H9 (cell line): ENCODE data around the gene FBLN2. TPM values are rescaled to one million over a fixed set of nuclear protein-coding genes. Genes with fewer than 3 reads are reported as not detected.

Experiments used
- DNase-seq: peaks from one replicate; pipeline ENCODE4 v3.0.0-alpha.2; 2017
- H2AFZ ChIP-seq: one replicate; pipeline ENCODE4 v1.6.1; 2013; ENCODE audit warnings: mild to moderate bottlenecking, low read length, control low read depth, moderate library complexity
- H2AK5ac ChIP-seq: 2 replicates; pipeline ENCODE4 v1.6.1; 2013; ENCODE audit warnings: low read length, control low read depth, mixed read lengths; ENCODE audit not compliant: insufficient read length
- H2BK120ac ChIP-seq: one replicate; pipeline ENCODE4 v1.6.1; 2013; ENCODE audit warnings: low read depth, mild to moderate bottlenecking, low read length, control low read depth, inconsistent platforms; ENCODE audit not compliant: poor library complexity, severe bottlenecking
- H2BK12ac ChIP-seq: 2 replicates; pipeline ENCODE4 v1.6.1; 2013; ENCODE audit warnings: low read length, control low read depth, mixed read lengths, low read depth; ENCODE audit not compliant: insufficient read length
- H2BK15ac ChIP-seq: 2 replicates; pipeline ENCODE4 v1.6.1; 2013; ENCODE audit warnings: low read depth, low read length, control low read depth
- H2BK20ac ChIP-seq: one replicate; pipeline ENCODE4 v1.6.1; 2013; ENCODE audit warnings: low read depth, mild to moderate bottlenecking, low read length, control low read depth, inconsistent platforms; ENCODE audit not compliant: poor library complexity, severe bottlenecking
- H2BK5ac ChIP-seq: 2 replicates; pipeline ENCODE4 v1.6.1; 2013; ENCODE audit warnings: low read length, control low read depth, mixed read lengths; ENCODE audit not compliant: insufficient read length
- H3K14ac ChIP-seq: 2 replicates; pipeline ENCODE4 v1.6.1; 2013; ENCODE audit warnings: low read length, control low read depth; ENCODE audit not compliant: insufficient read depth
- H3K18ac ChIP-seq: 2 replicates; pipeline ENCODE4 v1.6.1; 2013; ENCODE audit warnings: low read depth, mild to moderate bottlenecking, mixed read lengths, low read length, control low read depth; ENCODE audit not compliant: insufficient read length
- H3K23ac ChIP-seq: 2 replicates; pipeline ENCODE4 v1.6.1; 2013; ENCODE audit warnings: low read length, control low read depth, mixed read lengths, low read depth; ENCODE audit not compliant: insufficient read length
- H3K23me2 ChIP-seq: 2 replicates; pipeline ENCODE4 v1.6.1; 2013; ENCODE audit warnings: low read depth, mild to moderate bottlenecking, mixed read lengths, low read length, control low read depth; ENCODE audit not compliant: insufficient read length, poor library complexity, severe bottlenecking
- H3K27ac ChIP-seq: 2 replicates; pipeline ENCODE4 v1.5.1; 2013; ENCODE audit warnings: low read length, control low read depth, mixed read lengths, low read depth; ENCODE audit not compliant: insufficient read length
- H3K27me3 ChIP-seq: 2 replicates; pipeline ENCODE4 v1.6.1; 2013; ENCODE audit warnings: low read length, control low read depth, inconsistent platforms; ENCODE audit not compliant: insufficient read depth
- H3K4ac ChIP-seq: 2 replicates; pipeline ENCODE4 v1.6.1; 2013; ENCODE audit warnings: low read depth, mild to moderate bottlenecking, control low read depth, inconsistent platforms, low read length, moderate library complexity
- H3K4me1 ChIP-seq: 2 replicates; pipeline ENCODE4 v1.6.1; 2013; ENCODE audit warnings: low read length, control low read depth, inconsistent platforms; ENCODE audit not compliant: insufficient read depth
- H3K4me2 ChIP-seq: 2 replicates; pipeline ENCODE4 v1.6.1; 2013; ENCODE audit warnings: low read length, control low read depth, mixed read lengths; ENCODE audit not compliant: insufficient read length, insufficient read depth
- H3K56ac ChIP-seq: 2 replicates; pipeline ENCODE4 v1.6.1; 2013; ENCODE audit warnings: low read depth, mild to moderate bottlenecking, mixed read lengths, low read length, control low read depth; ENCODE audit not compliant: insufficient read length
- H3K79me1 ChIP-seq: 2 replicates; pipeline ENCODE4 v1.6.1; 2013; ENCODE audit warnings: low read depth, mild to moderate bottlenecking, moderate library complexity, low read length, control low read depth, inconsistent platforms; ENCODE audit not compliant: insufficient read depth, poor library complexity, severe bottlenecking
- H3K79me2 ChIP-seq: 2 replicates; pipeline ENCODE4 v1.6.1; 2013; ENCODE audit warnings: low read length, control low read depth, inconsistent platforms; ENCODE audit not compliant: insufficient read depth
- H3K9ac ChIP-seq: 2 replicates; pipeline ENCODE4 v1.6.1; 2013; ENCODE audit warnings: low read length, control low read depth, mixed read lengths; ENCODE audit not compliant: insufficient read length; ENCODE audit errors: extremely low read depth
- H3K9me3 ChIP-seq: one replicate; pipeline ENCODE4 v1.6.1; 2013; ENCODE audit warnings: low read depth, low read length, inconsistent platforms; ENCODE audit not compliant: control insufficient read depth
- H3T11ph ChIP-seq: one replicate; pipeline ENCODE4 v1.6.1; 2013; ENCODE audit warnings: mild to moderate bottlenecking, low read length, control low read depth, inconsistent platforms
- H4K20me1 ChIP-seq: one replicate; pipeline ENCODE4 v1.6.1; 2013; ENCODE audit not compliant: control insufficient read depth, insufficient read length, insufficient read depth
- H4K5ac ChIP-seq: 2 replicates; pipeline ENCODE4 v1.6.1; 2013; ENCODE audit warnings: low read depth, mild to moderate bottlenecking, mixed read lengths, low read length, control low read depth; ENCODE audit not compliant: insufficient read length
- H4K8ac ChIP-seq: replicated peaks from 2 replicates; pipeline ENCODE4 v1.6.1; 2013; ENCODE audit warnings: low read length, control low read depth, mixed read lengths, low read depth; ENCODE audit not compliant: insufficient read length
- H4K91ac ChIP-seq: 2 replicates; pipeline ENCODE4 v1.6.1; 2013; ENCODE audit warnings: low read depth, mild to moderate bottlenecking, moderate library complexity, mixed read lengths, low read length, control low read depth; ENCODE audit not compliant: insufficient read length
- H3K27ac Mint-ChIP-seq, 3 experiments: 2 replicates in 2 of 3; 3 replicates in 1 of 3; pipeline ENCODE4 v1.8.0; 2020 to 2021; ENCODE audit warnings: mixed read lengths in 3 of 3, mild to moderate bottlenecking in 1 of 3, moderate library complexity in 1 of 3
- H3K27me3 Mint-ChIP-seq: 2 replicates; pipeline ENCODE4 v1.8.0; 2021; ENCODE audit warnings: low read depth, mild to moderate bottlenecking, moderate library complexity, mixed read lengths
- H3K36me3 Mint-ChIP-seq, 3 experiments: 2 replicates in 2 of 3; 3 replicates in 1 of 3; pipeline ENCODE4 v1.8.0; 2020 to 2021; ENCODE audit warnings: low read depth in 3 of 3, mixed read lengths in 3 of 3; ENCODE audit not compliant: insufficient read depth in 1 of 3
- H3K4me1 Mint-ChIP-seq, 2 experiments: 2 replicates each; pipeline ENCODE4 v1.8.0; 2020; ENCODE audit warnings: mixed read lengths in 2 of 2
- H3K4me3 Mint-ChIP-seq, 2 experiments: 2 replicates in 1 of 2; 3 replicates in 1 of 2; pipeline ENCODE4 v1.8.0; 2020 to 2021; ENCODE audit warnings: mild to moderate bottlenecking in 2 of 2, mixed read lengths in 2 of 2, moderate library complexity in 1 of 2
- H3K9me3 Mint-ChIP-seq, 2 experiments: 2 replicates in 1 of 2; 3 replicates in 1 of 2; pipeline ENCODE4 v1.8.0; 2020; ENCODE audit warnings: mild to moderate bottlenecking in 2 of 2, mixed read lengths in 2 of 2, moderate library complexity in 1 of 2
- WGBS: extraction: QIAGEN DNeasy Blood & Tissue Kit; methylation state at CpG from one replicate; pipeline ENCODE4 v1.1.7; 2013; ENCODE audit warnings: missing lambda C conversion rate, low lambda C conversion rate, mixed read lengths; ENCODE audit not compliant: insufficient read length; ENCODE audit errors: extremely low coverage; 5-methylcytosine and 5-hydroxymethylcytosine counted together
- total RNA-seq: library from RNA; stranded (reverse); gene quantifications from 2 replicates; pipeline ENCODE4 v1.2.1, GENCODE V29; 2021
- TF ChIP-seq, protein P1 (sequence below): fragments of 200-600 bp; sonication (generic); conservative IDR thresholded peaks from 3 replicates; pipeline ENCODE4 v1.8.0; 2021; ENCODE audit warnings: antibody characterized with exemption, mild to moderate bottlenecking

Gene FBLN2
- total RNA-seq, 1 experiment from 2014 or later = 11.8 TPM

DNA sequence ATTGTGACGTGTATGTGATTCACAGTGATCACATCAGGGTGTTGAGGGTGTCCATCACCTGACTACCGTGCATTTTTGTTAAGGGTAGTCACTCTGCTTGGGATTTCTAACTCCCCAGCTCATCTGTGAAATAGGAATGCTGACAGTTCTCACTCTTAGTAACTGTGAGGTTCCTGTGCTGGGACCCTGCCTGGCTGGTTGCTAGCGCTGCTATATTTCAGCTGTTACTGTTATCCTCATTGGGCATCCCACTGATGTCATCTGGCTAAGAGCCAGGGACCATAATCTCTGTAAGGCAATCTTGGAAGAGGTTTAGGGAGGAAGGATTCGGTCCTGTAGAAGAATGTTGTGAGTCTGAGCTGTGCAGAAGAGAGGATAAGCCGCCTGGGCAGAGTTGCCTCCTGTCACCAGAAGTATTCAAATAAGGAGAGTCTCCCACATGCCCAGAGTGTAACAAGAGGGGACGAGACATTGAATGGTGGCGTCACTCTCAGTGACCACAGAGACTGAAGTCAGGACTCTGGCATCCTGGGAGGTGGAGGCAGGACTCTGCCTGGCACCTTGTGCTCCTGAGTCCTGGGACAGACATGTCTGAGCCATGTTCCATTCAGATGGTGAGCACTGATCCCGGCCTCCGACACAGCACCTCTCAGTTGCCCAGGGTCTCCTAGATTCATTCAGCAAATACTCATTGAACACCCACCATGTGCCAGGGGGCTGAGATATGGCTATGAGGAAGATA lies 52.2 kb downstream of the FBLN2 start:
- H3K79me1 ChIP-seq = no peaks in the 10 kb centered on the region
- no peak for DNase-seq
- no peak overlapping the region for H4K91ac ChIP-seq
- H2BK5ac ChIP-seq = no peak overlapping the region
- Mint-ChIP-seq H3K4me3 (no peak overlapping the region), H3K4me1 (peaks cover 9 to 18% of the 10 kb centered on the region in 2 experiments), H3K36me3 (no peaks in the 10 kb centered on the region), H3K27ac (no peak overlapping the region), H3K27me3 (peaks cover 5% of the 10 kb centered on the region; the same call in 1 of the 2 replicates), H3K9me3 (no peaks in the 10 kb centered on the region)
- peaks cover 3% of the 10 kb centered on the region for H4K20me1 ChIP-seq
- no peak overlapping the region for H4K8ac ChIP-seq
- no peak overlapping the region for H2AK5ac ChIP-seq
- H3K4ac ChIP-seq = no peak overlapping the region
- H2BK15ac ChIP-seq = no peak overlapping the region
- H3K4me1 ChIP-seq = no peaks in the 10 kb centered on the region
- WGBS = no CpG with 5 or more reads among the region's 9 CpGs
- H3K4me2 ChIP-seq = no peak overlapping the region
- no peak overlapping the region for H2BK12ac ChIP-seq
- no peak overlapping the region; the same call in 1 of the 2 replicates for H3K14ac ChIP-seq
- H3T11ph ChIP-seq = no peak overlapping the region
- no peak overlapping the region for H4K5ac ChIP-seq
- no peak overlapping the region for H3K23ac ChIP-seq
- no peak overlapping the region for H3K27ac ChIP-seq
- H3K79me2 ChIP-seq = no peaks in the 10 kb centered on the region
- H3K23me2 ChIP-seq = no peaks in the 10 kb centered on the region
- no peaks in the 10 kb centered on the region for H3K9me3 ChIP-seq
- no peaks in the 10 kb centered on the region for H3K27me3 ChIP-seq
- H2BK120ac ChIP-seq = no peak overlapping the region
- TF ChIP-seq, protein P1, sequence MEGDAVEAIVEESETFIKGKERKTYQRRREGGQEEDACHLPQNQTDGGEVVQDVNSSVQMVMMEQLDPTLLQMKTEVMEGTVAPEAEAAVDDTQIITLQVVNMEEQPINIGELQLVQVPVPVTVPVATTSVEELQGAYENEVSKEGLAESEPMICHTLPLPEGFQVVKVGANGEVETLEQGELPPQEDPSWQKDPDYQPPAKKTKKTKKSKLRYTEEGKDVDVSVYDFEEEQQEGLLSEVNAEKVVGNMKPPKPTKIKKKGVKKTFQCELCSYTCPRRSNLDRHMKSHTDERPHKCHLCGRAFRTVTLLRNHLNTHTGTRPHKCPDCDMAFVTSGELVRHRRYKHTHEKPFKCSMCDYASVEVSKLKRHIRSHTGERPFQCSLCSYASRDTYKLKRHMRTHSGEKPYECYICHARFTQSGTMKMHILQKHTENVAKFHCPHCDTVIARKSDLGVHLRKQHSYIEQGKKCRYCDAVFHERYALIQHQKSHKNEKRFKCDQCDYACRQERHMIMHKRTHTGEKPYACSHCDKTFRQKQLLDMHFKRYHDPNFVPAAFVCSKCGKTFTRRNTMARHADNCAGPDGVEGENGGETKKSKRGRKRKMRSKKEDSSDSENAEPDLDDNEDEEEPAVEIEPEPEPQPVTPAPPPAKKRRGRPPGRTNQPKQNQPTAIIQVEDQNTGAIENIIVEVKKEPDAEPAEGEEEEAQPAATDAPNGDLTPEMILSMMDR = no peak
- H2BK20ac ChIP-seq = no peak overlapping the region
- no peak overlapping the region for H2AFZ ChIP-seq
- H3K56ac ChIP-seq = no peak overlapping the region
- H3K18ac ChIP-seq = no peak overlapping the region
- H3K9ac ChIP-seq = no peak overlapping the region
